Activated T-helper 9 cell treated with anti-CD3 and anti-CD28 coated beads, Interleukin-2, amount 50 U/mL, for 16 hours (primary cell): ENCODE data around the gene SUCLG1.

Experiments
- DNase-seq: peaks from one replicate; pipeline ENCODE4 v3.0.0-alpha.2; 2020; ENCODE audit warnings: low read depth

Gene SUCLG1

GRCh38 chr2:84461310-84461709, 2.2 kb upstream of the SUCLG1 start:
- DNase-seq, result no peak

- no peak for DNase-seq
These were observed 1.6 kb upstream of the SUCLG1 start for GRCh38 chr2:84460670-84461069.

- no peak for DNase-seq
These were observed 907 bp upstream of the SUCLG1 start for GRCh38 chr2:84459944-84460429.

- no peak for DNase-seq
These were observed 496 bp downstream of the SUCLG1 start for GRCh38 chr2:84458551-84459017.

- DNase-seq, result no peak
These were observed 1.4 kb downstream of the SUCLG1 start for GRCh38 chr2:84457686-84458085.

- no peak for DNase-seq
These were observed 2.9 kb downstream of the SUCLG1 start for GRCh38 chr2:84456156-84456555.

- DNase-seq, result no peak
These were observed 4.5 kb downstream of the SUCLG1 start for GRCh38 chr2:84454581-84454980.

GRCh38 chr2:84452624-84453023, 6.5 kb downstream of the SUCLG1 start:
- DNase-seq, result no peak

GRCh38 chr2:84451579-84451978, 7.5 kb downstream of the SUCLG1 start:
- no peak for DNase-seq

- no peak for DNase-seq
These were observed 8.5 kb downstream of the SUCLG1 start for GRCh38 chr2:84450288-84451227.

- DNase-seq, result no peak
These were observed 9.4 kb downstream of the SUCLG1 start for GRCh38 chr2:84449711-84450110.

- no peak for DNase-seq
These were observed 10.0 kb downstream of the SUCLG1 start for GRCh38 chr2:84449055-84449454.

GRCh38 chr2:84443477-84443876, 15.6 kb downstream of the SUCLG1 start:
- no peak for DNase-seq

- no peak for DNase-seq
These were observed 16.2 kb downstream of the SUCLG1 start for GRCh38 chr2:84442888-84443287.

- DNase-seq, result no peak
These were observed 17.6 kb downstream of the SUCLG1 start for GRCh38 chr2:84441505-84441904.

- DNase-seq, result no peak
These were observed 18.0 kb downstream of the SUCLG1 start for GRCh38 chr2:84441036-84441435.

GRCh38 chr2:84435345-84436025, 23.6 kb downstream of the SUCLG1 start:
- DNase-seq, result no peak

- DNase-seq, result no peak
These were observed 29.8 kb downstream of the SUCLG1 start for GRCh38 chr2:84429328-84429727.

- no peak for DNase-seq
These were observed 31.6 kb downstream of the SUCLG1 start for GRCh38 chr2:84427235-84428138.

GRCh38 chr2:84425310-84425709, 33.8 kb downstream of the SUCLG1 start:
- DNase-seq, result no peak

GRCh38 chr2:84424152-84424551, 34.9 kb downstream of the SUCLG1 start:
- no peak for DNase-seq

GRCh38 chr2:84421791-84422190, 37.3 kb downstream of the SUCLG1 start:
- DNase-seq, result no peak
